Retina (tissue), 1 donor: ENCODE data around the gene ZSCAN16.

ENCODE experiments used
- DNase-seq: peaks from one replicate; pipeline ENCODE4 v3.0.0-alpha.2; 2016

The ZSCAN16 gene

GRCh38 chr6:28134716-28135115, 10.3 kb downstream of the ZSCAN16 start:
- no peak for DNase-seq

- DNase-seq, result no peak
Measured at GRCh38 chr6:28135393-28135792, 11.0 kb downstream of the ZSCAN16 start.

GRCh38 chr6:28136585-28137504, 12.4 kb downstream of the ZSCAN16 start:
- peak; percentile 95 for DNase-seq

GRCh38 chr6:28137505-28137981, 13.1 kb downstream of the ZSCAN16 start:
- peak; percentile 57 for DNase-seq

DNA sequence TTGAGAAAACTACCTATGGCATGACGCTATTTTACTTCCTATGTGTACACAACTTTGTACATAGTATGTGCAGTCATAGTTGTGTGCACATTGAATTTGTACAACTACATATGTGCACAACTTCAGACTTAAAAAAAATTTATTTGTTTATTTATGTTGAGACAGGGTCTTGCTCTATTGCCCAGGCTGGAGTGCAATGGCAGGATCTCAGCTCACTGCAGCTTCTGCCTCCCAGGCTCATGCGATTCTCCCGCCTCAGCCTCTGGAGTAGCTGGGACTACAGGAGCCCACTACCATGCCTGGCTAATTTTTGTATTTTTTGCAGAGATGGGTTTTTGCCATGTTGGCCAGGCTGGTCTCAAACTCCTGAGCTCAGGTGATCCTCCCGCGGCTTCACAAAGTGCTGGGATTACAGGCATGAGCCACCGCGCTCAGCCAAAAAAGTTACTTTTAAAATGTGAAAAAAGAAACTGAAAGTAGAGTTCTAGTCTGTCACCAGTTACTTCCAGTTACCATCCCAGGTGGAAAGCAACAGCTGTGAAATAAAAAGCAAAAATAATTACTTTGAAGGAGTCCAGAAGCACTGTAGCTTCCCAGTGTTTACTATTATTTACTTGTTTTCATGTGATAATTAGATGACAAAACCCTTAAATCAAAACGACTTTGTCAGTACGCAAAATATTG, 15.6 kb downstream of the ZSCAN16 start:
- DNase-seq, result no peak

- no peak for DNase-seq
Measured at GRCh38 chr6:28140616-28141015, 16.2 kb downstream of the ZSCAN16 start.

- DNase-seq, result peak; percentile 96
Measured at GRCh38 chr6:28141500-28142329, 17.3 kb downstream of the ZSCAN16 start, which contains the start of gene ZKSCAN8. ZKSCAN8 (plus strand) TSS chr6:28141883; CDS start chr6:28148408, 6,525 bp downstream.

GRCh38 chr6:28142446-28142845, 18.0 kb downstream of the ZSCAN16 start:
- no peak for DNase-seq

GRCh38 chr6:28145231-28145630, 20.8 kb downstream of the ZSCAN16 start:
- no peak for DNase-seq

DNA sequence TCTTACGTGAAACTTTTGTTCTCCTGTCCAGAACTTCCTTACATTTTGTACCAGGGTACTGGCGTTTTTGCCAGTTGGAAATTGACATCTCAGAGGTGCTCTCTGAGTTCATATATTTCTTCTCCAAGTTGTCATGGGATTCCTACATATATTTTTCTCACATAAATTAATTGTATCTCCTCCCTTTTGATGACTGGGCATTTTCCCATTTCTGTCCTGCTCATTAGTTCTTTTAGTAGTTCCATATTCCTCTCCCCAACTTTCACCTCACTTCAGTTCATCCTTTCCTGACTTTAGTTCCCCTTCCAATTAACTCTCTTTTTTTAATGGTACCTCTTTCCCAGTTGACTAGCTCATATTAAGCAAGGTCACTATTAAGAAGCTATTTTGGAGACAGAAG, 28.1 kb downstream of the ZSCAN16 start:
- DNase-seq, result no peak

DNA sequence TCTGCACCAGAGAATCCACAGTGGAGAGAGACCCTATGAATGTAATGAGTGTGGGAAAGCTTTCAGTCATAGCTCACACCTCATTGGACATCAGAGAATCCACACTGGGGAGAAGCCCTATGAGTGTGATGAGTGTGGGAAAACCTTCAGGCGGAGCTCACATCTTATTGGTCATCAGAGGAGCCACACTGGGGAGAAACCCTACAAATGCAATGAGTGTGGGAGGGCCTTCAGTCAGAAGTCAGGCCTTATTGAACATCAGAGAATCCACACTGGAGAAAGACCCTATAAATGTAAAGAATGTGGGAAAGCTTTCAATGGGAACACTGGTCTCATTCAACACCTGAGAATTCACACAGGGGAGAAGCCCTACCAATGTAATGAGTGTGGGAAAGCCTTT, 29.1 kb downstream of the ZSCAN16 start:
- no peak for DNase-seq

DNA sequence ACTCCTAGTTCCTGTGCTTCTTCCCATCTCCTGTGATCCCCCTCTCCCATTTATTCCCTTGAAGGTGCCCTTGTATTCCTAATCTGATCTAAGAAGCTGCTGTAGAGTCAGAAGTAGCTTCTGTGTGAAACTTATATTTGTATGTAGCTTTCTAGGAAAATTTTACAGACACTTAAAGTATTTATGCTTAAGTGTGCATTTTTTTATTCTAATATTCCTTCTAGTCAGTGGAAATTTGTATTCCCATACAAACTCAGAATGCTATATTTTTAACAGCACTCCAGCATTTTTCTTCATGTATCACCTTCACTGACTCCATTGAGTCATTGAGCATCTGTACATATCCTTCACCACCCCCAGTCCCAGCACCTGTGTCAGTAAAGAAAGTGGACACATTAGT, 29.9 kb downstream of the ZSCAN16 start:
- DNase-seq, result no peak

- no peak for DNase-seq
Measured at GRCh38 chr6:28158318-28158717, 33.9 kb downstream of the ZSCAN16 start.

DNA sequence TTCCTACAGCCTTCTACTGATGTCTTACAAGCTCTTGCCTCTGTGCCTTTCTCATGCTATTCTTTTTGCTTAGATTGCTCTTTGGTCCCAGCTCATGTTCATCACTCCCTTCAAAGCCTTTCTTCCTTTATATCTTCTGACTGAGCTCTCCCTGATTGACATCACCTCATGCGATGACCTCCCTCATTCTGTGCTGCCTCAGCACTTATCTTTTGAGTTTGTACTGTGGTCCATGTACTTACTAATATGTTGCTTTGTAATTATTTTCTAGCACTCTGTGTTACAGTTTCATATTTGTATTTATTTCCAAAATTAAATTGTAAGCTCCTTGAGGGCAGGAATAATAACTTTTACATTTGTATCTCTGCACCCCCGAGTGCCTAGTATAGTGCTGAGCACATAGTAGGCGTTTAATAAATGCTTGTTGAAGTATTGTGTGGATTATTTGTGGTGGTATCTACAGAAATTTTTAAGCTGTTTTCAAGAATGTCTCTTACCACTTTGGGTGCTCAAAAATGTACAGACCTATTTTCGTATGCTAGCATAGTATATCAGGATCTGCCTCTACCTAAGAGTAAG, 34.7 kb downstream of the ZSCAN16 start:
- no peak for DNase-seq

- no peak for DNase-seq
Measured at GRCh38 chr6:28160233-28160632, 35.8 kb downstream of the ZSCAN16 start.

DNA sequence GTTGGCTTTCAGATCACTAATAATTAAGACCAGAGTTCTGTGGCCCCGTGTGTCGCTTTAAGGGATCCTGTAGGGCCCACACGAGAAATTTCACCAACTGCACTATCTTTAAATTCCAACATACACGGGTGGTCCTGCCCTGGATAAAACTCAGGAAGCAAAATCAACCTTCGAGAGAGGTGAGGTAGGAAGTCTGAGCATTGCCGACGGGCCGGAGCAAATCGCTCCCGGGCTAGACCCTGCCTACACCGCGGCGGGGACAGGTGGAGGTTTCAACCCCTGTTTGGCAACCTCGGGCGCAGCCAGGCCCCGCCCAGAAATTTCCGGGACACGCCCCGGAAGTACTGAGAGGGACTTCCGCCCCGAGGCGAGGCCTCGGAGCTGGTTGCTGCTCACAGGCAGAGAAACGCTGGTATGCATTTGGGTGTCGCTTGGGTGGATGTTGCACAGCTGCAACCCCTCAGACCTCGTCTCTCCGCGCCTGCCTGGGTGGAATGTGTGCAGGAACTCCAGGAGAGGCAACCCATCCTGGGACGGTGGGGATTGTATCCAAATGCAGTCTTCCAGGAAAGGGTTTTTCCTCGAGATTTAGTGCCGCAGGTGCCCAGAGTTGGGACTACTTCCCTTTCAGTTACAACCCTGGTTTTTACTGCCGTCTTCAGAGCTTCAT, 37.1 kb downstream of the ZSCAN16 start:
- peak; percentile 91 for DNase-seq

DNA sequence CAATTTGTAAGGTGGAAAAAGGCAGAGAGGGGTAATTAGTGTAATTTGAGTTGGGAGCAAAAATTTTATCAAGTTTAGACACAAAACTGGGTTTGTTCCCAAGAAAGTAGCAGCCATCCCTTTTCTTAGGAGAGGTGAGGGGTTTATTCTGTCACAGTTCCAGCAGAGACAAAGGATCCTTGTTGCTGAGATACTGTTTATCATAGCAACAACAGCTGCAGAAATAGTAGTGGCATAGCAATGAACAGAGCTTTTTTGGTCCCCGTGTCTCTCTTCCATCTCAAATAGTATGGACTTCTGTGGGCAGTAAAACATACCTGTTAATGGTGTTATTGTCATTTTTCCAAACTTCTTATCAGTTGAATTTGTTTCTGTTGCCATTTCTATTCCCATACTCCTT, 41.2 kb downstream of the ZSCAN16 start:
- DNase-seq, result no peak

DNA sequence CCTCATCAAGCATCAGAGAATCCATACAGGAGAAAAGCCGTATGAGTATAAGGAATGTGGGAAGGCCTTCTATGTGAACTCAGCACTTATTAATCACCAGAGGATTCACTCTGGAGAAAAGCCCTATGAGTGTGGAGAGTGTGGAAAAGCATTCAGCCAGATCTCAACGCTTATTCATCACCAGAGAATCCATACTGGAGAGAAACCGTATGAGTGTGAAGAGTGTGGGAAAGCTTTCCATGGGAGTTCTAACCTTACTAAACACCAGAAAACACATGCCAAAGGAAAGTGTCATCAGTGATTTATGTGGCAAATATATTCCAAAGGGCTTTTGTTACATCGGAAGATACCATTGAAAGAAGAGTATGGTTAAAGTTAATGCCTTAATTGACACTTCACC, 42.7 kb downstream of the ZSCAN16 start:
- DNase-seq, result no peak

GRCh38 chr6:28167926-28168325, 43.5 kb downstream of the ZSCAN16 start:
- DNase-seq, result no peak

DNA sequence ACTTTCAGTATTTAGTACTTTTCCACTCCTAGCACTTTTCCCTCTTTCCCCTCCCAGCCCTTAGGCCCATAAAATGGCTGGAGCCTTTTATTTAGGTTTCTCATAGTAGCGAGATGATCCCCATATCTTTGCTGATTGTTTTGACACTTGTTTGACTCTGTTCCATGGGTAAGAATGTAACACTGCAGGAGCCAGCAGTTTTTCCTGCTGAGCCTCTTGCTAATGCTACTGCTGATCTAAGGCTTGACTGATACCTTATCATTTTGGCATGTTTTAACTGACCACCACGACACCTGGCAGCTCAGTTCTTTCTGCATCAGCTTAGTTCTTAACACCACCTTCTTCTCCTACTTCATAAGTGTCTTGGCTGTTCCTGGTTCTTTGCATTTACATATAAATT, 46.9 kb downstream of the ZSCAN16 start:
- DNase-seq, result no peak

- DNase-seq, result no peak
Measured at GRCh38 chr6:28172006-28172405, 47.6 kb downstream of the ZSCAN16 start.

GRCh38 chr6:28176373-28176772, 52.0 kb downstream of the ZSCAN16 start:
- no peak for DNase-seq
